SK-N-SH treated with all-trans-retinoic acid at 6 μM for 48 hours (cell line): ENCODE results near the gene CDH9.

Experiments used
- ATAC-seq: fragments of 200-7000 bp; cut with Tn5 transposase; 3 replicates; pipeline ENCODE4 v1.9.1; 2020; ENCODE audit warnings: mild to moderate bottlenecking, moderate library complexity
- ARNTL ChIP-seq: fragments of 450-650 bp; formaldehyde crosslinking; IDR thresholded peaks from 2 replicates; pipeline ENCODE4 v1.5.0; 2020; ENCODE audit warnings: low read depth, mild to moderate bottlenecking, moderate library complexity, borderline replicate concordance
- BACH2 ChIP-seq: fragments of 250-450 bp; sonication (Bioruptor Pico); IDR thresholded peaks from 2 replicates; pipeline ENCODE4 v1.9.0; 2021; ENCODE audit warnings: mild to moderate bottlenecking, borderline replicate concordance
- CREB5 ChIP-seq: fragments of 250-450 bp; sonication (Bioruptor Pico); IDR thresholded peaks from 2 replicates; pipeline ENCODE4 v1.5.1; 2020; ENCODE audit warnings: low read depth, mild to moderate bottlenecking, moderate library complexity
- CSRNP3 ChIP-seq: fragments of 250-450 bp; sonication (Bioruptor Pico); IDR thresholded peaks from 2 replicates; pipeline ENCODE4 v1.5.1; 2021; ENCODE audit warnings: mild to moderate bottlenecking, moderate library complexity
- ESRRG ChIP-seq: fragments of 250-450 bp; sonication (Bioruptor Pico); IDR thresholded peaks from 2 replicates; pipeline ENCODE4 v1.6.1; 2021; ENCODE audit warnings: mild to moderate bottlenecking
- GLIS3 ChIP-seq: fragments of 250-450 bp; sonication (Bioruptor Pico); IDR thresholded peaks from 2 replicates; pipeline ENCODE4 v1.5.0; 2020; ENCODE audit warnings: mild to moderate bottlenecking, moderate library complexity
- ISL1 ChIP-seq: fragments of 250-450 bp; sonication (Bioruptor Pico); IDR thresholded peaks from 2 replicates; pipeline ENCODE4 v2.1.2; 2022; ENCODE audit warnings: mild to moderate bottlenecking, moderate library complexity
- OSR1 ChIP-seq: fragments of 250-450 bp; sonication (Bioruptor Pico); IDR thresholded peaks from 2 replicates; pipeline ENCODE4 v1.8.0; 2022; ENCODE audit warnings: moderate library complexity, mild to moderate bottlenecking, inconsistent platforms
- PATZ1 ChIP-seq: fragments of 250-450 bp; sonication (Bioruptor Pico); IDR thresholded peaks from 2 replicates; pipeline ENCODE4 v1.8.0; 2020; ENCODE audit warnings: mild to moderate bottlenecking, moderate library complexity, borderline replicate concordance
- POU6F1 ChIP-seq: fragments of 250-450 bp; sonication (Bioruptor Pico); IDR thresholded peaks from 2 replicates; pipeline ENCODE4 v1.8.0; 2021; ENCODE audit warnings: low read depth, mild to moderate bottlenecking, moderate library complexity, borderline replicate concordance
- PPARA ChIP-seq: fragments of 250-450 bp; sonication (Bioruptor Pico); IDR thresholded peaks from 2 replicates; pipeline ENCODE4 v1.5.0; 2020; ENCODE audit warnings: mild to moderate bottlenecking, borderline replicate concordance
- RARB ChIP-seq: fragments of 250-450 bp; sonication (Bioruptor Pico); IDR thresholded peaks from 2 replicates; pipeline ENCODE4 v1.8.0; 2021; ENCODE audit warnings: mild to moderate bottlenecking, moderate library complexity
- SNAI2 ChIP-seq: fragments of 250-450 bp; sonication (Bioruptor Pico); IDR thresholded peaks from 2 replicates; pipeline ENCODE4 v1.5.0; 2020; ENCODE audit warnings: mild to moderate bottlenecking, moderate library complexity
- TOX ChIP-seq: fragments of 250-450 bp; sonication (Bioruptor Pico); IDR thresholded peaks from 2 replicates; pipeline ENCODE4 v1.8.0; 2021; ENCODE audit warnings: mild to moderate bottlenecking, moderate library complexity, borderline replicate concordance
- TSHZ2 ChIP-seq: fragments of 250-450 bp; sonication (Bioruptor Pico); IDR thresholded peaks from 2 replicates; pipeline ENCODE4 v1.5.0; 2020; ENCODE audit warnings: mild to moderate bottlenecking, moderate library complexity
- ZC3H10 ChIP-seq: fragments of 250-450 bp; sonication (Bioruptor Pico); IDR thresholded peaks from 2 replicates; pipeline ENCODE4 v1.5.1; 2021; ENCODE audit warnings: mild to moderate bottlenecking, moderate library complexity
- ZFP3 ChIP-seq: fragments of 250-450 bp; sonication (Bioruptor Pico); IDR thresholded peaks from 2 replicates; pipeline ENCODE4 v1.5.0; 2020; ENCODE audit warnings: mild to moderate bottlenecking, moderate library complexity
- ZFP30 ChIP-seq: fragments of 450-650 bp; formaldehyde crosslinking; IDR thresholded peaks from 2 replicates; pipeline ENCODE4 v1.5.0; 2022; ENCODE audit warnings: mild to moderate bottlenecking, moderate library complexity
- ZNF565 ChIP-seq: fragments of 450-650 bp; formaldehyde crosslinking; conservative IDR thresholded peaks from 2 replicates; pipeline ENCODE4 v1.5.0; 2020; ENCODE audit warnings: low read depth, mild to moderate bottlenecking, moderate library complexity
- ZNF8 ChIP-seq: fragments of 450-650 bp; formaldehyde crosslinking; IDR thresholded peaks from 2 replicates; pipeline ENCODE4 v1.5.0; 2020; ENCODE audit warnings: mild to moderate bottlenecking, moderate library complexity

CDH9 gene

GRCh38 chr5:26893078-26893477 is 145.3 kb downstream of the CDH9 start (continued):
- no peak for TF ChIP-seq PATZ1 (CRISPR knock-in tag)
- TF ChIP-seq ESRRG (CRISPR knock-in tag): no peak

- ATAC-seq: no peak
- no peak for TF ChIP-seq BACH2 (CRISPR knock-in tag)
- TF ChIP-seq ZC3H10: no peak
- TF ChIP-seq CSRNP3 (CRISPR knock-in tag): no peak
- TF ChIP-seq PPARA (CRISPR knock-in tag): no peak
Observed at GRCh38 chr5:26889815-26890214, 148.6 kb downstream of the CDH9 start.

GRCh38 chr5:26884481-26884880 is 153.9 kb downstream of the CDH9 start:
- no peak for ATAC-seq

GRCh38 chr5:26883375-26883774 is 155.0 kb downstream of the CDH9 start:
- TF ChIP-seq BACH2 (CRISPR knock-in tag) (no peak), ZNF8 (CRISPR knock-in tag) (no peak), GLIS3 (CRISPR knock-in tag) (no peak), PPARA (CRISPR knock-in tag) (no peak), CSRNP3 (CRISPR knock-in tag) (no peak), TSHZ2 (no peak)
- no peak for ATAC-seq

More at GRCh38 chr5:26884481-26884880, 153.9 kb downstream of the CDH9 start:
- no peak for TF ChIP-seq ISL1
- no peak for TF ChIP-seq TOX (CRISPR knock-in tag)
- no peak for TF ChIP-seq PPARA (CRISPR knock-in tag)
- TF ChIP-seq ZFP3 (CRISPR knock-in tag): no peak
- no peak for TF ChIP-seq ZNF565 (CRISPR knock-in tag)
- TF ChIP-seq ZC3H10: no peak
- TF ChIP-seq ZNF8 (CRISPR knock-in tag): no peak
- no peak for TF ChIP-seq CREB5 (CRISPR knock-in tag)
- no peak for TF ChIP-seq RARB (CRISPR knock-in tag)
- TF ChIP-seq OSR1 (CRISPR knock-in tag): no peak
- no peak for TF ChIP-seq POU6F1 (CRISPR knock-in tag)
- no peak for TF ChIP-seq GLIS3 (CRISPR knock-in tag)
- TF ChIP-seq CSRNP3 (CRISPR knock-in tag): no peak
- no peak for TF ChIP-seq ZFP30 (CRISPR knock-in tag)
- TF ChIP-seq SNAI2: no peak
- no peak for TF ChIP-seq ARNTL (CRISPR knock-in tag)
